K562 (cell line): ENCODE data around the gene COQ5. TPM values are rescaled to one million over a fixed set of nuclear protein-coding genes. Genes with fewer than 3 reads are reported as not detected.

Experiments
- CTBP1 ChIP-seq: fragments of 450-650 bp; IDR thresholded peaks from 2 replicates; pipeline ENCODE4 v1.6.1; 2016; ENCODE audit warnings: borderline replicate concordance
- CXXC5 ChIP-seq: fragments of 250-450 bp; sonication (Bioruptor Pico); IDR thresholded peaks from 2 replicates; pipeline ENCODE4 v1.8.0; 2022; ENCODE audit warnings: inconsistent platforms, mild to moderate bottlenecking, moderate library complexity
- EGR1 ChIP-seq: fragments of 450-650 bp; conservative IDR thresholded peaks from 2 replicates; pipeline ENCODE4 v1.6.1; 2017; ENCODE audit warnings: mild to moderate bottlenecking
- FOS ChIP-seq: IDR thresholded peaks from 3 replicates; pipeline ENCODE4 v1.6.1; 2011; ENCODE audit not compliant: insufficient read length; ENCODE audit errors: extremely low read depth
- FOSL1 ChIP-seq: fragments of 200-800 bp; sonication (Bioruptor generic); conservative IDR thresholded peaks from 2 replicates; pipeline ENCODE4 v1.6.1; 2016; ENCODE audit warnings: missing genetic modification characterization, missing compliant biosample characterization
- HDAC1 ChIP-seq, 2 experiments: fragments of 450-650 bp; IDR thresholded peaks; 2 replicates each; pipeline ENCODE4 v1.6.1; 2016 to 2017; ENCODE audit warnings: inconsistent platforms in 1 of 2, mild to moderate bottlenecking in 1 of 2, moderate library complexity in 1 of 2
- JUN ChIP-seq, 2 experiments: sonication (generic) in 1 of 2; formaldehyde crosslinking in 1 of 2; IDR thresholded peaks; 2 replicates each; pipeline versions ENCODE4 v1.6.1 to v1.8.0; 2012 to 2022; ENCODE audit warnings: borderline replicate concordance in 2 of 2, mild to moderate bottlenecking in 2 of 2, improper control_type of control experiment in 1 of 2, low read depth in 1 of 2, low read length in 1 of 2, missing genetic modification reagents in 1 of 2
- JUND ChIP-seq, 2 experiments: IDR thresholded peaks; 2 replicates in 1 of 2; 3 replicates in 1 of 2; pipeline ENCODE4 v1.6.1; 2011; ENCODE audit warnings: borderline replicate concordance in 2 of 2, low read depth in 2 of 2, low read length in 2 of 2, improper control_type of control experiment in 1 of 2, missing biosample characterization in 1 of 2, missing genetic modification characterization in 1 of 2, missing genetic modification reagents in 1 of 2
- MYNN ChIP-seq, 2 experiments: sonication (generic); formaldehyde crosslinking in 1 of 2; IDR thresholded peaks; 2 replicates each; pipeline versions ENCODE4 v1.5.0 to v1.6.1; 2016 to 2020; ENCODE audit warnings: antibody characterized with exemption in 1 of 2, missing genetic modification reagents in 1 of 2
- PTRF ChIP-seq: fragments of 450-650 bp; IDR thresholded peaks from 2 replicates; pipeline ENCODE4 v1.6.1; 2016; ENCODE audit warnings: mild to moderate bottlenecking, missing genetic modification characterization, missing compliant biosample characterization
- SMARCA4 ChIP-seq: fragments of 450-650 bp; IDR thresholded peaks from 2 replicates; pipeline ENCODE4 v1.6.1; 2016
- SPI1 ChIP-seq: IDR thresholded peaks from 2 replicates; pipeline ENCODE4 v1.6.1; 2011; ENCODE audit warnings: low read depth, low read length, control low read depth, borderline replicate concordance
- TCF3 ChIP-seq: sonication (generic); formaldehyde crosslinking; IDR thresholded peaks from 2 replicates; pipeline ENCODE4 v1.4.0; 2020; ENCODE audit warnings: mild to moderate bottlenecking, missing genetic modification reagents
- TRIM24 ChIP-seq, 2 experiments: fragments of 450-650 bp; IDR thresholded peaks; 2 replicates each; pipeline ENCODE4 v1.6.1; 2016
- ZNF140 ChIP-seq: fragments of 250-450 bp; sonication (Bioruptor Pico); IDR thresholded peaks from 2 replicates; pipeline ENCODE4 v1.8.0; 2021; ENCODE audit warnings: moderate library complexity, mild to moderate bottlenecking, inconsistent platforms
- ZNF224 ChIP-seq: sonication (generic); formaldehyde crosslinking; IDR thresholded peaks from 2 replicates; pipeline ENCODE4 v1.8.0; 2022; ENCODE audit warnings: mild to moderate bottlenecking, missing genetic modification reagents
- ZNF316 ChIP-seq: fragments of 450-650 bp; IDR thresholded peaks from 2 replicates; pipeline ENCODE4 v1.6.1; 2016
- ZNF766 ChIP-seq: fragments of 200-800 bp; sonication (Bioruptor generic); conservative IDR thresholded peaks from 2 replicates; pipeline ENCODE4 v1.6.1; 2016; ENCODE audit warnings: missing genetic modification characterization, missing compliant biosample characterization
- polyA plus RNA-seq, 8 experiments: library from polyadenylated mRNA; depleted of rRNA in 4 of 8; stranded (reverse) in 5 of 8; unstranded in 3 of 8; fragments of >200 nt; fragmentation: Nextera tagmentation in 2 of 8; fragmentation: Illumina TruSeq in 1 of 8; extraction: Ambion mirVana in 2 of 8; extraction: Trizol in 1 of 8; gene quantifications; 2 replicates each; pipeline versions ENCODE4 v1.2.1 to v1.2.3, GENCODE V29; 2011 to 2014; ENCODE audit warnings: inconsistent platforms in 1 of 8, missing spikeins in 1 of 8
- total RNA-seq, 7 experiments: library from RNA; depleted of rRNA in 6 of 7; stranded (reverse); fragments of >200 nt in 6 of 7; fragmentation: Illumina TruSeq in 2 of 7; extraction: Trizol in 2 of 7; gene quantifications; 2 replicates each; pipeline versions ENCODE4 v1.2.1 to v1.2.3, GENCODE V29; 2011 to 2021; ENCODE audit warnings: low replicate concordance in 1 of 7
- TF ChIP-seq, protein P1 (sequence below): fragments of 250-450 bp; sonication (Bioruptor Pico); IDR thresholded peaks from 2 replicates; pipeline ENCODE4 v1.5.0; 2020; ENCODE audit warnings: mild to moderate bottlenecking, borderline replicate concordance
- TF ChIP-seq, protein P2 (sequence below): sonication (generic); formaldehyde crosslinking; IDR thresholded peaks from 2 replicates; pipeline ENCODE4 v1.8.0; 2022; ENCODE audit warnings: missing genetic modification reagents, mild to moderate bottlenecking, moderate library complexity, borderline replicate concordance
- TF ChIP-seq, protein P3 (sequence below), 2 experiments: IDR thresholded peaks; 2 replicates each; pipeline ENCODE4 v1.6.1; 2011; ENCODE audit warnings: borderline replicate concordance in 1 of 2, control low read depth in 1 of 2, low read depth in 1 of 2, low read length in 1 of 2, mild to moderate bottlenecking in 1 of 2, mixed read lengths in 1 of 2, moderate library complexity in 1 of 2; ENCODE audit not compliant: insufficient read depth in 1 of 2, insufficient read length in 1 of 2, poor library complexity in 1 of 2, severe bottlenecking in 1 of 2; ENCODE audit errors: extremely low read depth in 1 of 2

The COQ5 gene
- total and polyA plus RNA-seq, 9 of the 15 experiments (the other 6 are each of a cell fraction or from before 2014, with no cell fraction given): 19.2 to 59.7 (median 30.4) TPM

DNA sequence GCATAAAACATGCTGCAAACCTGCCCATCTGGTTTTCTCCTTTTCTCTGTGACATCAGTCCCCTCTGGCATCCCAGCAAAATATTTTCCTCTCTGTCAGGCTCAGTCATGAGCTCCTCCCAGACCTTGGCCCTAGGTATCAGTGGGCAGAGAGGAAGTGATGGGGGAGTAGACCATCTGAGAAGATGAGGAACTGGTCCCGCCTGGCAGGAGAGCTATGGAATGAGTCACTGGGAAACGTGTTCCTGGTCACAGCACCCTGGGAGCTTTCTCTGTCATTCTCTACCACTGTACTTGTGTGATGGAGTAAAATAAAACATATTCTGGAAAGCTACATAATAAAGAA, 54.4 kb downstream of the COQ5 start (continued):
- TF ChIP-seq CTBP1: peak; percentile 95
- TF ChIP-seq, protein P1, sequence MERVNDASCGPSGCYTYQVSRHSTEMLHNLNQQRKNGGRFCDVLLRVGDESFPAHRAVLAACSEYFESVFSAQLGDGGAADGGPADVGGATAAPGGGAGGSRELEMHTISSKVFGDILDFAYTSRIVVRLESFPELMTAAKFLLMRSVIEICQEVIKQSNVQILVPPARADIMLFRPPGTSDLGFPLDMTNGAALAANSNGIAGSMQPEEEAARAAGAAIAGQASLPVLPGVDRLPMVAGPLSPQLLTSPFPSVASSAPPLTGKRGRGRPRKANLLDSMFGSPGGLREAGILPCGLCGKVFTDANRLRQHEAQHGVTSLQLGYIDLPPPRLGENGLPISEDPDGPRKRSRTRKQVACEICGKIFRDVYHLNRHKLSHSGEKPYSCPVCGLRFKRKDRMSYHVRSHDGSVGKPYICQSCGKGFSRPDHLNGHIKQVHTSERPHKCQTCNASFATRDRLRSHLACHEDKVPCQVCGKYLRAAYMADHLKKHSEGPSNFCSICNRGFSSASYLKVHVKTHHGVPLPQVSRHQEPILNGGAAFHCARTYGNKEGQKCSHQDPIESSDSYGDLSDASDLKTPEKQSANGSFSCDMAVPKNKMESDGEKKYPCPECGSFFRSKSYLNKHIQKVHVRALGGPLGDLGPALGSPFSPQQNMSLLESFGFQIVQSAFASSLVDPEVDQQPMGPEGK (CRISPR knock-in tag): no peak
- TF ChIP-seq SMARCA4: peak; percentile 54
- TF ChIP-seq MYNN (IDR thresholded peaks at IDR 0.05): peak; percentile 72
- no peak for TF ChIP-seq MYNN (CRISPR knock-in tag; IDR thresholded peaks at IDR 0.05)
- TF ChIP-seq, protein P2, sequence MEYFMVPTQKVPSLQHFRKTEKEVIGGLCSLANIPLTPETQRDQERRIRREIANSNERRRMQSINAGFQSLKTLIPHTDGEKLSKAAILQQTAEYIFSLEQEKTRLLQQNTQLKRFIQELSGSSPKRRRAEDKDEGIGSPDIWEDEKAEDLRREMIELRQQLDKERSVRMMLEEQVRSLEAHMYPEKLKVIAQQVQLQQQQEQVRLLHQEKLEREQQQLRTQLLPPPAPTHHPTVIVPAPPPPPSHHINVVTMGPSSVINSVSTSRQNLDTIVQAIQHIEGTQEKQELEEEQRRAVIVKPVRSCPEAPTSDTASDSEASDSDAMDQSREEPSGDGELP: no peak
- no peak for TF ChIP-seq ZNF140
- no peak for TF ChIP-seq ZNF224 (CRISPR knock-in tag)
- TF ChIP-seq ZNF766 (CRISPR knock-in tag): no peak
- TF ChIP-seq, protein P3, sequence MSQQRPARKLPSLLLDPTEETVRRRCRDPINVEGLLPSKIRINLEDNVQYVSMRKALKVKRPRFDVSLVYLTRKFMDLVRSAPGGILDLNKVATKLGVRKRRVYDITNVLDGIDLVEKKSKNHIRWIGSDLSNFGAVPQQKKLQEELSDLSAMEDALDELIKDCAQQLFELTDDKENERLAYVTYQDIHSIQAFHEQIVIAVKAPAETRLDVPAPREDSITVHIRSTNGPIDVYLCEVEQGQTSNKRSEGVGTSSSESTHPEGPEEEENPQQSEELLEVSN (IDR thresholded peaks at IDR 0.05; ENCODE audit: borderline replicate concordance in 1 of 2, extremely low read depth in 1 of 2, insufficient read depth in 1 of 2, insufficient read length in 1 of 2, low read depth in 1 of 2, low read length in 1 of 2, poor library complexity in 1 of 2, severe bottlenecking in 1 of 2): no peak
- TF ChIP-seq TCF3 (CRISPR knock-in tag): peak; percentile 13; the same call in 1 of the 2 replicates
- 0 out of 2 replicates have a peak, but pooled peaks have one; percentile 12 for TF ChIP-seq EGR1
- peak; percentile 78 for TF ChIP-seq JUND (IDR thresholded peaks at IDR 0.05; ENCODE audit: borderline replicate concordance, low read depth, low read length)
- TF ChIP-seq JUND (tag; IDR thresholded peaks at IDR 0.05; ENCODE audit: borderline replicate concordance, low read depth, low read length): peak; percentile 63; the same call in 1 of the 3 replicates
- TF ChIP-seq FOSL1 (tag): peak; percentile 79
- no peak for TF ChIP-seq CXXC5 (CRISPR knock-in tag)
- TF ChIP-seq SPI1: peak; percentile 96
- no peak for TF ChIP-seq TRIM24 (IDR thresholded peaks at IDR 0.05)
- TF ChIP-seq HDAC1 (IDR thresholded peaks at IDR 0.05): peak in 1 of 2 experiments; percentile 48; a peak in 2 of 4 replicates
- peak; percentile 79; the same call in 1 of the 2 replicates for TF ChIP-seq JUN (IDR thresholded peaks at IDR 0.05; ENCODE audit: borderline replicate concordance, low read depth, low read length)
- no peak for TF ChIP-seq JUN (CRISPR knock-in tag; IDR thresholded peaks at IDR 0.05; ENCODE audit: borderline replicate concordance)
- no peak for TF ChIP-seq ZNF316
- TF ChIP-seq PTRF (tag): no peak
- TF ChIP-seq FOS: peak; percentile 15
- TF ChIP-seq, all 486 proteins: peak for 22
